GM10847 (cell line): ENCODE results near the gene GRAP2.

Experiments used
- POLR2A ChIP-seq: IDR thresholded peaks from 2 replicates; pipeline ENCODE4 v1.6.1; 2011; ENCODE audit not compliant: insufficient read length; ENCODE audit errors: extremely low read depth

Gene GRAP2

DNA sequence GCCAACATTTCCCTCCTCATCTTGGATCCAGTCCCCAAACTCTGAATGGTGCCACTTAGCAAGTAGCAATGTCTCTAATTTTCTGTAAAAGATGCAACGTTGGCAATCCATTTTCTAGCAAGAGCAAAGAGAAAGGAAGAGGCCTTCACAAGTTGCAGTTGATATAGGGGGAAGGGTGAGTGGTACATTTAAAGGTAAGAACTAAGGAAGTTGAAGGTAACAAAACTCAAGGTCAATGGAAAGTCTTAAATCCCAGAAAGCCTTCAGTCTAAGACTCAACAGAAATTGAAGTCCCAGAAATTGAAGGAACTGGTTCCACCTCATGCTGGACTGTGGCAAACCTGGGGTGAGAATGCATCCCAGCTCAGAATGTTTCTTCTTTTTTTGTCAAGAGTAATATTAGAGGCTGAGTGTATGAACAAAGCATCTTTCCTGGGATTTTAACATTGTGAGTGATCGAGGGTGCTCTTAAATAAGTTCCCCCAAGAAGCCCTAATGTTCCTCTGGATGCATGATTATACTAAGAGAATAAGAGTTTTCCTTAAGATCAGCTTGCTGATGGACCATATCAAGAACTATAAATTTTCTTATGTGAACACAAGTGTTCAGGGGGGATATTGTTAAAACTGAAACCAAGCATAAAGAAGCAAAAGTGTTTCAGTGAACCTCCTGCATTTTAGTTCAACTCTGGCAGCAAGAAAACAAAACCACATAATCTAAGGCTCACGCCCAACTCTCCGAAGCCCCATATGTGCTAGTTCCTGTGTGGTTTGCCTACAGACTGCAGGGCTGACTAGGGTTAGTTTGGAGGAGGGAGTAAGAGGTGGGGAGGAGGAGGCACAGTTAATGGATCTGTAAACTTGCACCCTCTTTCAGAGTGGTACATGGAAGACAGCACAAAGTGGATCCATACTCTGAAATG is at the start of gene GRAP2:
Gene GRAP2, plus strand, starts transcription at position 779 of the 922 bp plus-strand sequence. CDS start 46,023 bp downstream, outside the sequence.
- no peak for TF ChIP-seq POLR2A

DNA sequence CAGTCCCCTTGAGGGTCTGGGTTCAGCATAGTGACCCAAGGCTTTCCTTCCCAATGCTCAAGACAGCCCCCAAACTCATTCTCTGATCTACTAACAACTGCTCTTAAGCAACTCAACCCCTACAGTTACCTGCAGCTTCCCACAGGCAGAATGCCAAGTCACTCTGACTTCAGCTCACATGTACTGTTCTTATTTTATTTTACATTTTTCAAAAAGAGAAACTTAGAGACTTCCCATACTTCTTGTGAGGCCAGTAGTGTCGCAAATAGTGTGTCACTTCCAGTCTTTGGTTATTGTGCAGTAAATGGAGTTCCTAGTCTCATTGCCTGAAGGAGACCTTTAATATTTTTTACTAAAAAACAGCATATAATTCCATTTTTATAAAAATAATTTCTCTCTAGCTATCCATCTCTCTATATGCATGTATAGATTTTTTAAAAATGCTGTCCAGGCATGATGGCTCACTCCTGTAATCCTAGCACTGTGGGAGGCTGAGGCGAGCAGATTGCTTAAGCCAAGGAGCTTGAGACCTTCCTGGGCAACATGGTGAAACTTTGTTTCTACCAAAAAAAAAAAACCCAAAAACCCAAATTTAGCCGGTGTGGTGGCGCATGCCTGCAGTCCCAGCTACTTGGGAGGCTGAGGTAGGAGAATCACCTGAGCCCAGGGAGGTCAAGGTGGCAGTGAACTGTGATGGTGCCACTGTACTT is 49.1 kb upstream of the GRAP2 start:
- TF ChIP-seq POLR2A, result no peak

DNA sequence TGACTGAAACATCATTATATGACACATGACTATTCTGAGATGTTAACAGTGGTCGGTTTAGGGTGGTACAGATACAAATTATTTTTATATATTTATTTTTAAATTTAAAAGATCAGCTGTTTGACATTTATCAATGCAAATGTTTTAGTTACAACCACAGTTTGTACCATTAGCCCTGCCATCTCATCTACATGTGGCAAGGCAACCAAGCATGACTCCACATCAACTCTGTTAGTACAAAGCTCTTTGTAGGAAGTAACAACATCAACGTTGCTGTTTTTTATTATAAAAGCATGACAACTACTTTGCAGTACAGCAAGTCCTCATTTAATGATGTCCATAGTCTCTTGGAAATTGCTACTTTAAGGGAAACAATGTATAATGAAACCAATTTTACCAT is 48.1 kb upstream of the GRAP2 start:
- no peak for TF ChIP-seq POLR2A

DNA sequence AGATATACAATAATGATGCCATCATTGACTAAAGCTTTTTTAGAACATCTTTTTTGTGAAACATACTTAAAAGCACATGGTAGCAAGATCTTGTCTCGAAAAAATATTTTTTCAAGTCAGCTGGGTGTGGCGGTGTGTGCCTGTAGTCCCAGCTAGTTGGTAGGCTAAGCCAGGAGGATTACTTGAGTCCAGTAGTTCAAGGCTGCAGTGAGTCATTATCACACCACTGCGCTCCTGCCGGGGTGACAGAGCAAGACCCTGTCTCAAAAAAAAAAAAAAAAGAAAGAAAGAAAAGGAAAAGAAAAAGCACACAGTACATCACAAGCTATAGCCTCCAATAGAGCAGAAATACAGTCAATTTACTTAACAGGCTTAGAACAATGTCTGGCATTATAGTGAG is 44.3 kb upstream of the GRAP2 start:
- no peak for TF ChIP-seq POLR2A

DNA sequence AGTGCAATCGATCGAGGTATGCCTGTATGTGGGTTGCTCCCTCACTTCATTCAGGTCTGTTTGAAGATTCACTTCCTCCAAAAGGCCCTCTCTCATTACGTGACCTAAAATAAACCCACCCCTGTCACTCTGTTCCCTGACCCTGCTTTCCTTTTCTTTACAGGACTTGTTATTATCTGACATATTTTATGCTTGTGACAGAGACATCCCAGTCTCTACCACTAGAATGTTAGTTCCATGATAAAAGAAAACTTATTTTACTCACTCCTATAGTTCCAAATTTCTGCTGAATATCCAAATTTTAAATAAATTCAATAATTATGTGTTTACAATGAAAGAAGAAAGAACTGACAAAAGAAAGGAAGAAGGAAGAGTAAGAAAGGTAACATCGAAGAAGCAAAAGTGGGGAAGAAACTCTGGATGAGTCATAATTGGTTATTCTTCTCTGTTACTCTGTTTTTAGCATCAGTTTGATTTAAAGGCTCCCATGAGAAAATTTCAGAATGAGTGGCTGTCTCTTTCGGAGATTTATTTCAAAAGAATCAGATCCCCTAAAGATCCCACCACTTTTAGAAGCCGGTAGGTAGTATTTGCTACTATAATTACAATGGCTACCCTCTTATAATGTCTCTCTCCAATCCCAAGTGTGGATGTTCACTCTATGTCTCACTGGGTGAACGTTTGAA is 40.8 kb upstream of the GRAP2 start:
- TF ChIP-seq POLR2A, result no peak

DNA sequence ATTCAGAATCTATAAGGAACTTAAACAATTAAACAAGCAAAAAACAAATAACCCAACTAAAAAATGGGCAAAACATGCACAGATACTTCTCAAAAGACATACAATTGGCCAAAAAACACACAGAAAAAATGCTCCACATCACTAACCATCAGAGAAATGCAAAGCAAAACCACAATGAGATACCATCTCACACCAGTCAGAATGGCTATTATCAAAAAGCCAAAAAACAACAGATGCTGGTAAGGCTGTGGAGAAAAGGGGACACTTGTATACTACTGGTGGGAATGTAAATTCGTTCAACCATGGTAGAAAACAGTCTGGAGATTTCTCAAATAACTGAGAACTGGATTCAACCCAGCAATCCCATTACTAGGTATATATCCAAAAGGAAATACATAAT is 32.1 kb upstream of the GRAP2 start:
- TF ChIP-seq POLR2A, result no peak

DNA sequence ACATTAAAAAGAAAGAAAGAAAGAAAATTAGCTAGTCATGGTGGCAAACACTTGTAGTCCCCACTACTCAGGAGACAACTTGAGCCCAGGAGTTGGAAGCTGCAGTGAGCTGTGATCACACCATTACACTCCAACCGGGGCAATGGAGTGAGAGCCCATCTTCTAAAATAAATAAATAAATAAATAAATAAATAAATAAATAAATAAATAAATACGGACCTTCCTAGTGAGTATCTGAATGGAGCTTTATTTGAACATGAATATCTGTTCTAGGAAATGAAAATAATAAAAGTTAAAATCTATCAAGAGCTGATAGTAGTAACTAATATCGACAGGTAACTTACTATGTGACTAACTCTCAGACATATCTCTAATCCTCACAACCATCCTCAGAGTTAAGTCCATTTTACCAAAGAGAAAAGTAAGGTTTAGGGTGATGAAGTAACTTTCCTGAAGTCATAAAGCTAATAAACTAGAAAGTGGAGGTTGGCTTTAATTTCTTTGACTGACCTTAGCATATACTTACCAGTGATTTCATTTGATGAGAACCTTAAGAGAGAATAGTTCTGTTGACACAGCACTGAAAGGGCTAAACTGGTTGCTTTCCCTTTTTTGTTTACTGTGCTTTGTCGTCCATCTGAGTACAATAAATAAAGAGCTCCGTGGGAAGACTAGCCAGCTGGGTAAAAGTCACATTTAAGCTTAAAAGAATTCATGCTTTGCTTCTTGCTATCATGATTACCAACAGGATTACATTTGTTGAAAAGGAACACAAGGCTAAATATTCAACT is 29.7 kb upstream of the GRAP2 start:
- no peak for TF ChIP-seq POLR2A

DNA sequence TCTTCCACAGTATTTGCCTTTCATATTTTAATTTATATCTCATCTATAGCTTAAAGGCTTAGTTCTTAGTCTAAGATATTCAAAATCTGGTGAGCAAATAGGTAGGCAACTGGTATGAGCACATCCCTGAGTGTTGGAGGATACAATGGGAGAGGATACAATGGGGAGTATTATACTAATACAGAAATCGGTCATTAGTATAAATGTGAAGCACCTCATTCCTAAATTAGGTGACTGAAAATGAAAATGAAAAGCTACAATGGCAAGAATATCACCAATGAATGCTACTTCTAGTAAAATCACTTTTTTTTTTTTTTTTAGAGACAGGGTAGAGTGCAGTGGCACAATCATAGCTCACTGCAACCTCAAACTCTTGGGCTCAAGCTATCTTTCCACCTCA is 28.3 kb upstream of the GRAP2 start:
- no peak for TF ChIP-seq POLR2A

DNA sequence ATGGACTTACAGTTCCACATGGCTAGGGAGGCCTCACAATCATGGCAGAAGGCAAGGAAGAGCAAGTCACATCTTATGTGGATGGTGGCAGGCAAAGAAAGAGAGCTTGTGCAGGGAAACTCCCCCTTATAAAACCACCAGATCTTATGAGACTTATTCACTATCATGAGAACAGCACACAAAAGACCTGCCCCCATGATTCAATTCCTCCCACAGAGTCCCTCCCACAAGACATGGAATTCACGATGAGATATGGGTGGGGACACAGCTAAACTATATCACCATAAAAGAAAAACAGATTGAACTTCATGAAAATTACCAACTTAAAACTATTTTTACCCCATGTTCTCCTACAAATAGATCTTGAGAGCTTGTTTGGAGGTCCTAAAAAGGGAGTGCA is 26.9 kb upstream of the GRAP2 start:
- no peak for TF ChIP-seq POLR2A

DNA sequence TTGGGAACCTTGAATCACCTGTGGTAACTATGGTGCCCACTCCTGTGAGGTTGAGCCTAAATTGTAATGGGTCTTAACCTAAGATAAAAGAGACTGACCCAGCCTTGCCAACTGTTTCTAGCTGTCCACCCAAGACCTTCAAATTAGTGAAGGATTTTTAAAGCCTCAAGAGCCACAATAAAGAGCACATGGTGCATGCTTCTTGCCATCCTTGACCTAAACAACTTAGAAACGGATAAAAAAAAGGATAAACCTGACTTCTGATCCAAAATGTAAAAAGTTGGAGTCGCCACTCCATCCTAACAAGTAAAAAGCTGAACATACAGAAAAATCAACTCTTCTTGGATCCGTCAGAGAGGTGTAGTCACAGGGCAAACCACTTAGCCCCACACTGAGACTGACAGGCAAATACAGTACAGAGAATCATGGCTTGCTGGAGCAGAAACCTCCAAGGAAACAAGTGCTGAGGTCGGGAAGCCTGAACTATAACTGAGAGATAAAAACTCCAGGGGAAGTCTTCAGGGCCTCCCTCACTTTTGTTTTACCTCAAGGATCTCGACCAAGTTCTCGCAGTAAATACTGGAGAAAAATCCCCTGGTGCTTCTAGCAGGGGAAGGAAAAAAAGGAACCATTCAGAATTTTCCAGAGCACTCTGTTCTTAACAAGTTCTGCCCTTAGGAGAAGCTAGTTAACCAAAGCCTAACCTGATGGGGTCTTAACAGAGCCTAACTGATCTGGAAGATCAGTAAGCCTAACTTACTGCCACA is 23.6 kb upstream of the GRAP2 start:
- no peak for TF ChIP-seq POLR2A

DNA sequence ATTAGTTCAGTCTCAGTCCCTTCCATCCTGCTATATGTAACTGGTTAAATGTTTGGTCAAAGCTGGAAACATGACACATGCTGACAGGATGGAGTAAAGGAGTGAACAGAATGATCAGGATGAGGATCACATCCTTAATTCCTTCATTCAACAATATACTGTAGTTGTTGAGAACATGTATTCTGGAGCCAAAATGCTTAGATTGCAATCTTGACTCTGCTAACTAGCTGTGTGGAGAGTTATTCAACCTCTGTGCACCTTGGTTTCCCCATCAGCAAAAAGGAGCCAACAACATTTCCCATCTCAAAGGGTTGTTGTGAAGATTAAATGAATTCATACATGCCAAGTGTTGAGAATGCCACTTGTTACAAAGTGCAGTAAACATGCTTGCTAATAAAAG is 20.2 kb upstream of the GRAP2 start:
- TF ChIP-seq POLR2A, result no peak

DNA sequence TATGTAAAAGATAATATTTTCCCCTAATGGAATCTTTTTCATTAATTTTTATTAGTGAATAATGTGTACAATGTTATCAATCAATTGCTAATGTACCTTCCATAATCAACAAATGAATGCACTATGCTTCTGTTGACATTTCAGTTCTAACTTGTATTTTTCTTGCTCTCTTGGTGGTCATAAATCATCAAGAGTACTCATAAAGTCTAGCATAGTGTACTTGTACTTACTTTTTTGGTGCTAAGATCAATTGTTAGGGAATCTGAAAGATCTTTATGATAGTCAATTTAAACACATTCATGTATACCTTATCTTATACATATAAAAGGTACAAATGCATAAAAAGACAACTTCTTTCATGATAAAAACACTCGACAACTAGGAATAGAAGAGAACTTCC is 17.8 kb upstream of the GRAP2 start:
- TF ChIP-seq POLR2A, result no peak

DNA sequence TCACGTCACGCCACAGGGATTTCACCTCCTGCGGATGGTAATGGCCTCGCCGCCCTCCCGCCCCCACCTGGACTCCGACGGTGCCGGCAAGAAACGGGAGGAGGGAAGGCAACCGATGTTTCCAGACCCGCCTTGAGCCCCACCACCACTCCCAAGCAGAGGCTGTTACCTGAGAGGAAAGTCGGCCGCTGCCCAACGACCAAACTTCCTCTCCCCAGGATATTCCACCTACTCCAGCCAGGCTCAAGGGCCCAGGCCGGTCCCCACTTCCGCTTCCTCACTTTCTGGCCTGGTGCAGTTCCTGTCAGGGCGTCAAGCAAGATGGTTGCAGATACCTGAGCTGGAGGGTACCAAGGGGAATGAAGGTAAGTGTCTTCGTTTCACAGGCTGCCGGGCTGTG is 7.4 kb upstream of the GRAP2 start, which contains the start of gene ENTHD1:
Gene ENTHD1, minus strand, starts transcription at position 235 of the 400 bp plus-strand sequence. CDS start 6,012 bp downstream, outside the sequence.
- no peak for TF ChIP-seq POLR2A

DNA sequence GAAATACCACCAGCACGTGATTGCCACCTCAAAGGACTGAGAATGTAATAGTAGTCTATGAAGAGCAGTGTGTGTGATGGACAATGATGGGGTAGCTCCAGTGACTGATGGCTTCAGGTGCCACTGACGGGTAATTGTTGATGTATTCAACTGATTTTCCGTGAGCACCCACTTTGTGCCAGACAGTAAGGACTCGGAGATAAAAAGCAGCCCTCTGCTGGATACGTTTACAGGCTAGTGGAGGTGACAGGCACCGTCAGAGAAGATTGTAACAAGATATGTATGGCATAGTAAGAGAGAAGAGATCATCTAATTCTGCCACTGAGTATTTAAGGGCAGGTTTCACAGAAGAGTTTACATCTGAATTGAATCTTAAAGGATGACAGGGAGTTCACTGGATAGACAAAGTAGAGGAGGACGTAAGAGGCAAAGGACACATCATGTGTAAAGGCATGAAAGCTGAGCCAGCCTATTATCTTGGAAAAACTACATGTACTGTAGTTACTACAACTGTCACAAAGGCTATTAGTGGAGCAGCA is 6.3 kb upstream of the GRAP2 start:
- TF ChIP-seq POLR2A, result no peak

DNA sequence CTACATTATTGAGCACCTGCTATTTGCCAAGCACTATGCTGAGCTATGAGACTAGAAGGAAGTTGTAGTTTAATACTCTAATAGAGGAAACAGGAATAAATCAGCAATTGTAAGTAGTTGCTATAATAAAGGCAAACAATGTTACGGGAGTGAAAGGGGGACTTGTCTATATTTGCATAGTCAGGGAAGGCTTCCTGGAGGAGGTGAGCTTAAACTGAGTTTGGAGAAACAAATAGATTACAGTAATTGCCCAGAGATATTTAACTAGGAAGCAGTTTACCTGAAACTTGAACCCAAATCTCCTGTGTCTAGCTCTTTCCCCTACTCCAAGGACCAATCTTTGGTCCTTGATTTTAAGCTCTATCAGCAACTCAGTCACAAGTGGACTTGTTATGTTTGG is 5.2 kb upstream of the GRAP2 start:
- TF ChIP-seq POLR2A, result no peak
